ENCODE data around the gene FUNDC2. TPM values are rescaled to one million over a fixed set of nuclear protein-coding genes. Genes with fewer than 3 reads are reported as not detected.

FUNDC2 gene
- polyA plus RNA-seq, 3 donors, result 42.7 to 166 (median 148) TPM

DNA sequence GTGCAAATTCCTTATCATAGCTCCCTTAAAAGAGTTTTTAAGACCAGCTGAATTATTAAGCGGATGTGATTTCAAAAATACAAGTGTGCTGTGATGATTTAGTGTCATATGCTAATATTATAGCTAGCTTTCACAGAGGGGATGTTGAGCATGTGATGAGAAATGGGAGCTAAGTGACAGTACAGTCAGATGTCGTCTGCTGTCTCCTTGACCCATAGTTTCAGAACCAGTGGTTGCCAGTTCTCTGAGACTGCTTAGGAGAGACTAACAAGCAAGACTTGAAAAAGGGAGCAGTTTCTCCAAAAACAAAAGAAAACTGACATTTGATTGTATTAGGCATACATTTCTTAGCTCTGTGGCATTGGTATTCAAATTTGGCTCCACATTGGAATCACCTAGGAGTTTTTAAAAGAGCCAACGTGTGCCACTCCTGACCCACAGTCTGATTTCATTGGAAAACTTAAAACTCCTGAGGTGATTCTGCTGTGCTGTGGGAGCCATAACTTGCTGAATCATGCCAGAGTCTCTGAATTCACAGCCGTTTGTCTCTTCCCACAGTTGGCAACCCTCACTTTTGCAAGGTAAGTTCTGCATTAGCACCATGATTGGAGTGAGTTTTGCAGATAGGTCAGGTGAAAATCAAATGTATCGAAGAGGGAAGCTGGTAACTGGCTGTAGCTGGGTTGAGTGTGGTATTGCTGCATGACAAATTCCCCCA is 20.3 kb downstream of the FUNDC2 start:
- intact Hi-C loops (cut with micrococcal nuclease), result no loop called here
- Mint-ChIP-seq H3K4me1 (no peaks in the 10 kb centered on the region), H3K27me3 (ENCODE audit: low read depth in 3 of 3) (peaks cover 0 to 2% (median 0%) of the 10 kb centered on the region in 3 donors), H3K4me3 (no peak overlapping the region), H3K27ac (peak overlapping the region in 1 of 7 donors; percentile 26), H3K9me3 (peaks cover 0 to 1% (median 0%) of the 10 kb centered on the region in 7 donors), H3K36me3 (peaks cover 31 to 41% of the 10 kb centered on the region in 2 donors)
- Histone ChIP-seq H3K4me1 (ENCODE audit: control insufficient read depth in 1 of 2, insufficient read depth in 2 of 2, low read length in 2 of 2) (no peaks in the 10 kb centered on the region), H3K4me2 (replicated peaks; ENCODE audit: extremely low read depth, low read length, poor library complexity, severe bottlenecking) (no peak overlapping the region), H3K27me3 (ENCODE audit: control insufficient read depth in 2 of 2, insufficient read depth in 2 of 2, low read length in 2 of 2) (no peaks in the 10 kb centered on the region), H3K27ac (ENCODE audit: low read depth in 1 of 2, low read length in 2 of 2) (no peak overlapping the region), H3K9ac (ENCODE audit: insufficient read depth, low read length, poor library complexity, severe bottlenecking) (no peak overlapping the region), H3K9me3 (replicated peaks in 1 of 2; ENCODE audit: control insufficient read depth in 1 of 2, insufficient read depth in 1 of 2, low read length in 2 of 2) (no peaks in the 10 kb centered on the region), H3K79me2 (ENCODE audit: insufficient read depth, low read length) (no peaks in the 10 kb centered on the region), H3K4me3 (replicated peaks in 1 of 3; ENCODE audit: low read depth in 2 of 3, low read length in 3 of 3) (no peak overlapping the region), H4K20me1 (ENCODE audit: insufficient read depth, low read length) (no peaks in the 10 kb centered on the region), H2AFZ (ENCODE audit: insufficient read depth, low read depth, low read length, poor library complexity, severe bottlenecking) (no peak overlapping the region), H3K36me3 (replicated peaks in 1 of 2; ENCODE audit: control insufficient read depth in 1 of 2, insufficient read depth in 2 of 2, low read length in 2 of 2) (peaks cover 13 to 37% of the 10 kb centered on the region in 2 donors)
- no peak for TF ChIP-seq CTCF (IDR thresholded peaks at IDR 0.05)
- no peak for DNase-seq
- no CpG with 5 or more reads among the region's 5 CpGs for WGBS (ENCODE audit: insufficient coverage)

DNA sequence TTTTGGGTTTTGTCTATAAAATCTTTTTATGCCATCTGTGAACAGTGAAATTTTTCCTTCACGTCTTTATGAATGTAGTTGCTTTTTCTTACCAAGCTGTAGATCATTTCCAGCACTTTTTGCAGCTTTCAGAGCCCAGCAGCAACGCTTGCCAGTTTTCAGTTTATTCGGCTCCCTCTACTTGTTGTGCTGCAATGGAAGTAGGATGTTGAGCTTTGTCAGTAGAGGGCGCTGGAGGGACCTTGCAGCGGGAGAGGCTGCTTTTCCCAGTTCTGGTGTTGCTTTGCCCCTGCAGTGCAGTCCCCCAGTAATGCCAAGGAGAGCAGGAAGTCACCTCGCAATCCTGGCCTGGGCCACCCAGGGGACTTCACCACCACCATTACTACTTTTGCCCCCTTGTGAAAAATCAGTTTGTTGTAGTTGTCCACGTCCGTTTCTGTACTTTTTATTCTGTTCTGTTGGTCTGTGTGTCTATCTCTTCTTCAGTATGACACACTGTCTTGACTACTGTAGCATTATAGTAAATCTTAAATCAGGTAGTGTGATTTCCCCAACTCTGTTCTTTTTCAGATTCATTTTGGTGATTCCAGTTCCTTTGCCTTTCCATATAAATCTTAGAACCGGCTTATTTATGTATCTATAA is 22.5 kb downstream of the FUNDC2 start:
- Mint-ChIP-seq H3K27ac (no peak overlapping the region), H3K27me3 (ENCODE audit: low read depth in 3 of 3) (peaks cover 0 to 2% (median 0%) of the 10 kb centered on the region in 3 donors), H3K9me3 (peaks cover 0 to 1% (median 0%) of the 10 kb centered on the region in 7 donors), H3K4me1 (no peaks in the 10 kb centered on the region), H3K36me3 (peaks cover 44 to 52% of the 10 kb centered on the region in 2 donors), H3K4me3 (no peak overlapping the region)
- no CpG with 5 or more reads among the region's 9 CpGs for WGBS (ENCODE audit: insufficient coverage)
- peak; percentile 63 for TF ChIP-seq CTCF (IDR thresholded peaks at IDR 0.05)
- no peaks in the 10 kb centered on the region for H3K79me2 ChIP-seq (ENCODE audit: insufficient read depth, low read length)
- no peak overlapping the region for H3K9ac ChIP-seq (ENCODE audit: insufficient read depth, low read length, poor library complexity, severe bottlenecking)
- no peak overlapping the region for H3K4me2 ChIP-seq (replicated peaks; ENCODE audit: extremely low read depth, low read length, poor library complexity, severe bottlenecking)
- no peak overlapping the region for H3K27ac ChIP-seq (ENCODE audit: low read depth in 1 of 2, low read length in 2 of 2)
- no peaks in the 10 kb centered on the region for H3K9me3 ChIP-seq (replicated peaks in 1 of 2; ENCODE audit: control insufficient read depth in 1 of 2, insufficient read depth in 1 of 2, low read length in 2 of 2)
- peaks cover 31 to 45% of the 10 kb centered on the region in 2 donors for H3K36me3 ChIP-seq (replicated peaks in 1 of 2; ENCODE audit: control insufficient read depth in 1 of 2, insufficient read depth in 2 of 2, low read length in 2 of 2)
- no peaks in the 10 kb centered on the region for H3K27me3 ChIP-seq (ENCODE audit: control insufficient read depth in 2 of 2, insufficient read depth in 2 of 2, low read length in 2 of 2)
- no peaks in the 10 kb centered on the region for H4K20me1 ChIP-seq (ENCODE audit: insufficient read depth, low read length)
- no peak overlapping the region for H3K4me3 ChIP-seq (replicated peaks in 1 of 3; ENCODE audit: low read depth in 2 of 3, low read length in 3 of 3)
- no peak overlapping the region for H2AFZ ChIP-seq (ENCODE audit: insufficient read depth, low read depth, low read length, poor library complexity, severe bottlenecking)
- no peaks in the 10 kb centered on the region for H3K4me1 ChIP-seq (ENCODE audit: control insufficient read depth in 1 of 2, insufficient read depth in 2 of 2, low read length in 2 of 2)
- DNase-seq, result peak; percentile 27 to 43 (median 29)
- intact Hi-C loops (cut with micrococcal nuclease), result no loop called here

Measured in CD14-positive monocyte (primary cell).